Smooth muscle cell (in vitro differentiated cells): ENCODE data around the gene TMX3. TPM values are rescaled to one million over a fixed set of nuclear protein-coding genes. Genes with fewer than 3 reads are reported as not detected.

Experiments
- DNase-seq: peaks from one replicate; lab custom pipeline; 2025; ENCODE audit not compliant: unreplicated experiment; lab: John Stamatoyannopoulos, UW
- H2AFZ ChIP-seq: fragments of 200-600 bp; sonication (generic); 2 replicates; pipeline ENCODE4 v1.6.0; 2016; ENCODE audit warnings: antibody characterized with exemption, low read depth, mild to moderate bottlenecking
- H3F3A ChIP-seq: fragments of 200-600 bp; sonication (generic); 2 replicates; pipeline ENCODE4 v1.6.0; 2017; ENCODE audit warnings: antibody characterized with exemption, low read depth
- H3K27ac ChIP-seq: fragments of 200-600 bp; sonication (generic); 2 replicates; pipeline ENCODE4 v1.5.1; 2016; ENCODE audit warnings: low read depth, mild to moderate bottlenecking
- H3K27me3 ChIP-seq: fragments of 200-600 bp; sonication (generic); 2 replicates; pipeline ENCODE4 v1.6.1; 2016; ENCODE audit warnings: low read depth, mild to moderate bottlenecking
- H3K36me3 ChIP-seq: fragments of 200-600 bp; sonication (generic); 2 replicates; pipeline ENCODE4 v1.5.1; 2016; ENCODE audit warnings: low read depth
- H3K4me1 ChIP-seq: fragments of 200-600 bp; sonication (generic); 2 replicates; pipeline ENCODE4 v1.5.1; 2016; ENCODE audit warnings: low read depth
- H3K4me2 ChIP-seq: fragments of 200-600 bp; sonication (generic); 2 replicates; pipeline ENCODE4 v1.6.0; 2016; ENCODE audit warnings: mild to moderate bottlenecking
- H3K4me3 ChIP-seq: fragments of 200-600 bp; sonication (generic); 2 replicates; pipeline ENCODE4 v1.5.1; 2016; ENCODE audit warnings: mild to moderate bottlenecking
- H3K79me2 ChIP-seq: fragments of 200-600 bp; sonication (generic); 2 replicates; pipeline ENCODE4 v1.6.0; 2016; ENCODE audit warnings: low read depth, mild to moderate bottlenecking
- H3K9ac ChIP-seq: fragments of 200-600 bp; sonication (generic); 2 replicates; pipeline ENCODE4 v1.6.0; 2016; ENCODE audit warnings: low read depth
- H3K9me3 ChIP-seq: fragments of 200-600 bp; sonication (generic); replicated peaks from 2 replicates; pipeline ENCODE4 v1.5.1; 2016; ENCODE audit warnings: low read depth
- H4K20me1 ChIP-seq: fragments of 200-600 bp; sonication (generic); 2 replicates; pipeline ENCODE4 v1.6.0; 2016; ENCODE audit warnings: low read depth
- CTCF ChIP-seq: fragments of 200-600 bp; sonication (generic); IDR thresholded peaks from 2 replicates; pipeline ENCODE4 v1.5.1; 2017; ENCODE audit warnings: borderline replicate concordance, mild to moderate bottlenecking, antibody characterized with exemption; ENCODE audit not compliant: insufficient read depth, poor library complexity, severe bottlenecking
- WGBS: methylation state at CpG from one replicate; pipeline ENCODE4 v1.1.7; 2016; ENCODE audit warnings: low lambda C conversion rate; 5-methylcytosine and 5-hydroxymethylcytosine counted together
- polyA plus RNA-seq: library from polyadenylated mRNA; unstranded; fragments of >200 nt; fragmentation: Nextera tagmentation; extraction: Ambion mirVana; gene quantifications from 2 replicates; pipeline ENCODE4 v1.2.1, GENCODE V29; 2016
- total RNA-seq: library from RNA; depleted of rRNA; stranded (reverse); fragments of >200 nt; gene quantifications from 2 replicates; pipeline ENCODE4 v1.2.3, GENCODE V29; 2014

The TMX3 gene
- total and polyA plus RNA-seq, 2 experiments from 2014 or later, result 25.2 to 55.5 TPM

DNA sequence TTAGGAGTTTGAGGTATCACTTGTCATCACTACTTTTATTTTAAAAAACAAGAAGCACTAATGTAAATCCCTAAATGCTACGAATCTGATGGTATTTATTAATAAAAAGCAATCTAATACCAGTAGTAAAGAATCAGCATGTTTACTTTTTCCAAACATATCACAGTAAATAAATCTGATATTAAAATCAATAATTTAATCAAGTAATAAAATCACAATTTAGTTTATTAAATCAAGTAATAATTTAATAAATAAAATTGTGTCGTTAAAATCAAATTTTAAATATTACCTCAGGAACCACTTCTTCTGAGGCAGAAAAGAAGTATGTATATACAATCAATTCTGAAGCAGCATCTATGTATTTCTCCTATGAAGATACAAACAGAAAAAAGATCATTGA, 18.0 kb downstream of the TMX3 start:
- 98% methylated on average over 2 of the region's 2 CpGs for WGBS
- Histone ChIP-seq H3K9ac (no peak overlapping the region), H3K36me3 (peaks cover 13% of the 10 kb centered on the region), H3K79me2 (peaks cover 24% of the 10 kb centered on the region), H3F3A (no peaks in the 10 kb centered on the region), H4K20me1 (no peaks in the 10 kb centered on the region), H3K9me3 (no peaks in the 10 kb centered on the region), H3K4me1 (no peaks in the 10 kb centered on the region), H3K27me3 (no peaks in the 10 kb centered on the region), H3K4me3 (no peak overlapping the region), H2AFZ (no peak overlapping the region), H3K4me2 (no peak overlapping the region), H3K27ac (no peak overlapping the region)
- DNase-seq, result no peak
- no peak for TF ChIP-seq CTCF

- no peaks in the 10 kb centered on the region for H3K4me1 ChIP-seq
- 95% methylated on average over 11 of the region's 11 CpGs for WGBS
- H3K4me2 ChIP-seq, result no peak overlapping the region
- no peak for TF ChIP-seq CTCF
- H2AFZ ChIP-seq, result no peak overlapping the region
- no peak overlapping the region for H3K27ac ChIP-seq
- H3K4me3 ChIP-seq, result no peak overlapping the region
- no peak overlapping the region for H3K9ac ChIP-seq
- H3K9me3 ChIP-seq, result no peaks in the 10 kb centered on the region
- no peak for DNase-seq
- no peaks in the 10 kb centered on the region for H4K20me1 ChIP-seq
- H3K36me3 ChIP-seq, result peaks cover 16% of the 10 kb centered on the region
- no peaks in the 10 kb centered on the region for H3K27me3 ChIP-seq
- no peaks in the 10 kb centered on the region for H3F3A ChIP-seq
- peaks cover 8% of the 10 kb centered on the region for H3K79me2 ChIP-seq
These were observed 20.6 kb downstream of the TMX3 start for GRCh38 chr18:68694316-68694715.

DNA sequence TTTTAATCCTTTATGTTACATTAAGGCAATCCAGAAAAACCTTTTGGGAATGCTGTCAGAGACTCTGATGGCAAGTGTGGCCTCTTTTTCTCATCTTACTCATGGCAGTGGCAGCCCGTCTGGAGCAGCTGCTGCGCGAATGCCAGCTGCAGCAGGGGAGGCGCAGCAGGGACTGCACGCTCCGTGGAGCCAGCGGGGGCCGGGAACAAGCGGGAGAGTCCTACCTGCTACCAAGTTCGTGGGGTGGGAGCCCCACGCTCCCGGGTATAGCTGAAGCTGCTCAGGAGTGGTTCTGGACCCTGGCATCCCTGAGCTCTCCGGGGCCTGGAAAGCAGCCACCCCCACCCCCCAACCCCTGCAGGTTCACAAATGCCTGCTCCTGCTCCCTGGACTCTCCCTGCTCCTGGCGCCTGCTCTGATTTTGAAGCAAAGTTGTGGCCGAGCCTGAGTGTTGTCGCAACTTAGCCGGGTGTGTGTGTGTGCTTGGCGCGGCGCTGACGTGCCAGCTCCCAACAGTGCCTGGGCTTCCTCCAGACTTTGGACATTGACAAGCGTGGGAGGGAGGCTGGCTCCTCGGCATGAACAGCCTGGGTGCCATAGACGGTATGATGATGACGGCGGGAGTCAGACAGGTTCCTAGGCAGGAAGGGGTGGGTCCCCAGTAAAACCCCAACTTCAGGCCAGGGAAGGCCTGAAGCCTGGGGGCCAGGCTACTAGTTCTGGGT, 21.7 kb downstream of the TMX3 start:
- H3K4me1 ChIP-seq, result no peaks in the 10 kb centered on the region
- H3K4me3 ChIP-seq, result no peak overlapping the region
- no peak overlapping the region for H3K4me2 ChIP-seq
- no peaks in the 10 kb centered on the region for H3F3A ChIP-seq
- no peak overlapping the region for H2AFZ ChIP-seq
- TF ChIP-seq CTCF, result no peak
- WGBS, result 97% methylated on average over 26 of the region's 26 CpGs
- no peaks in the 10 kb centered on the region for H3K27me3 ChIP-seq
- no peaks in the 10 kb centered on the region for H4K20me1 ChIP-seq
- H3K27ac ChIP-seq, result no peak overlapping the region
- H3K79me2 ChIP-seq, result peaks cover 5% of the 10 kb centered on the region
- no peak for DNase-seq
- H3K36me3 ChIP-seq, result peaks cover 15% of the 10 kb centered on the region
- no peaks in the 10 kb centered on the region for H3K9me3 ChIP-seq
- no peak overlapping the region for H3K9ac ChIP-seq

GRCh38 chr18:68679528-68679927, 35.4 kb downstream of the TMX3 start:
- no peak overlapping the region for H3K27ac ChIP-seq
- H3K4me3 ChIP-seq, result no peak overlapping the region
- H3K27me3 ChIP-seq, result no peaks in the 10 kb centered on the region
- H3K79me2 ChIP-seq, result no peaks in the 10 kb centered on the region
- H3K9me3 ChIP-seq, result no peaks in the 10 kb centered on the region
- H4K20me1 ChIP-seq, result no peaks in the 10 kb centered on the region
- no peaks in the 10 kb centered on the region for H3F3A ChIP-seq
- TF ChIP-seq CTCF, result no peak
- H3K36me3 ChIP-seq, result peaks cover 16% of the 10 kb centered on the region
- H2AFZ ChIP-seq, result no peak overlapping the region
- no peak for DNase-seq
- no peak overlapping the region for H3K4me2 ChIP-seq
- H3K4me1 ChIP-seq, result no peaks in the 10 kb centered on the region
- 100% methylated on average over 1 of the region's 1 CpG for WGBS
- no peak overlapping the region for H3K9ac ChIP-seq
